Liver (tissue), 9 donors: ENCODE measurements around the gene SESN1. TPM values are rescaled to one million over a fixed set of nuclear protein-coding genes. Genes with fewer than 3 reads are reported as not detected.

Source experiments
- DNase-seq: peaks from one replicate; pipeline ENCODE4 v3.0.0-alpha.2; 2017; ENCODE audit warnings: low spot score
- H3K27ac ChIP-seq, 2 donors: one replicate each; pipeline ENCODE4 v1.7.0; 2013; ENCODE audit warnings: inconsistent platforms in 2 of 2, low read length in 2 of 2, control low read depth in 1 of 2, low read depth in 1 of 2, mild to moderate bottlenecking in 1 of 2
- H3K27me3 ChIP-seq, 4 donors: one replicate each; pipeline versions ENCODE4 v1.6.1 to v1.7.0; 2013; ENCODE audit warnings: low read length in 3 of 4, inconsistent platforms in 1 of 4, mild to moderate bottlenecking in 1 of 4, moderate library complexity in 1 of 4; ENCODE audit not compliant: control insufficient read depth in 4 of 4, insufficient read depth in 4 of 4
- H3K36me3 ChIP-seq, 4 donors: one replicate each; pipeline versions ENCODE4 v1.6.1 to v1.7.0; 2013; ENCODE audit warnings: low read length in 3 of 4, mild to moderate bottlenecking in 3 of 4, low read depth in 1 of 4, moderate library complexity in 1 of 4; ENCODE audit not compliant: control insufficient read depth in 4 of 4, insufficient read depth in 3 of 4
- H3K4me1 ChIP-seq, 4 donors: one replicate each; pipeline versions ENCODE4 v1.6.1 to v1.7.0; 2013; ENCODE audit warnings: low read length in 3 of 4, mild to moderate bottlenecking in 3 of 4, moderate library complexity in 1 of 4; ENCODE audit not compliant: control insufficient read depth in 4 of 4, insufficient read depth in 4 of 4
- H3K4me3 ChIP-seq, 3 donors: one replicate each; pipeline versions ENCODE4 v1.6.1 to v1.7.0; 2013; ENCODE audit warnings: low read length in 3 of 3, control low read depth in 1 of 3, low read depth in 1 of 3, mild to moderate bottlenecking in 1 of 3
- H3K9ac ChIP-seq, 2 donors: one replicate each; pipeline ENCODE4 v1.7.0; 2013; ENCODE audit warnings: low read length in 2 of 2, mild to moderate bottlenecking in 2 of 2, moderate library complexity in 2 of 2, control low read depth in 1 of 2, low read depth in 1 of 2
- H3K9me3 ChIP-seq, 4 donors: one replicate each; pipeline versions ENCODE4 v1.6.1 to v1.7.0; 2013; ENCODE audit warnings: low read length in 3 of 4; ENCODE audit not compliant: control insufficient read depth in 4 of 4
- EGR1 ChIP-seq, 2 donors: IDR thresholded peaks; 2 replicates each; pipeline ENCODE4 v1.6.1; 2016 to 2018; ENCODE audit warnings: antibody characterized with exemption in 2 of 2, low read depth in 2 of 2
- FOXA1 ChIP-seq: IDR thresholded peaks from 2 replicates; pipeline ENCODE4 v1.6.1; 2016; ENCODE audit warnings: antibody characterized with exemption
- FOXA2 ChIP-seq: IDR thresholded peaks from 2 replicates; pipeline ENCODE4 v1.6.1; 2016; ENCODE audit warnings: antibody characterized with exemption
- GABPA ChIP-seq, 2 donors: IDR thresholded peaks in 1 of 2; conservative IDR thresholded peaks in 1 of 2; 2 replicates each; pipeline ENCODE4 v1.6.1; 2016; ENCODE audit warnings: antibody characterized with exemption in 2 of 2, mild to moderate bottlenecking in 1 of 2, moderate library complexity in 1 of 2
- HNF4A ChIP-seq, 2 donors: conservative IDR thresholded peaks; 2 replicates each; pipeline ENCODE4 v1.6.1; 2016; ENCODE audit warnings: antibody characterized with exemption in 2 of 2, mild to moderate bottlenecking in 2 of 2
- HNF4G ChIP-seq: IDR thresholded peaks from 2 replicates; pipeline ENCODE4 v1.6.1; 2016; ENCODE audit warnings: antibody characterized with exemption
- JUND ChIP-seq, 2 donors: IDR thresholded peaks; 2 replicates each; pipeline ENCODE4 v1.6.1; 2016; ENCODE audit warnings: antibody characterized with exemption in 2 of 2
- MAX ChIP-seq: IDR thresholded peaks from 2 replicates; pipeline ENCODE4 v1.6.1; 2016; ENCODE audit warnings: antibody characterized with exemption
- NR2F2 ChIP-seq: IDR thresholded peaks from 2 replicates; pipeline ENCODE4 v1.6.1; 2016; ENCODE audit warnings: antibody characterized with exemption
- RAD21 ChIP-seq, 2 donors: IDR thresholded peaks; 2 replicates each; pipeline ENCODE4 v1.6.1; 2016; ENCODE audit warnings: antibody characterized with exemption in 2 of 2, mild to moderate bottlenecking in 2 of 2
- REST ChIP-seq: IDR thresholded peaks from 2 replicates; pipeline ENCODE4 v1.6.1; 2016; ENCODE audit warnings: antibody characterized with exemption, mild to moderate bottlenecking
- RXRA ChIP-seq, 2 donors: IDR thresholded peaks; 2 replicates each; pipeline ENCODE4 v1.6.1; 2017 to 2018; ENCODE audit warnings: antibody characterized with exemption in 2 of 2, mild to moderate bottlenecking in 1 of 2
- SP1 ChIP-seq: IDR thresholded peaks from 2 replicates; pipeline ENCODE4 v1.6.1; 2018; ENCODE audit warnings: antibody characterized with exemption, mild to moderate bottlenecking
- TAF1 ChIP-seq: conservative IDR thresholded peaks from 2 replicates; pipeline ENCODE4 v1.6.1; 2016; ENCODE audit warnings: antibody characterized with exemption, mild to moderate bottlenecking
- YY1 ChIP-seq: IDR thresholded peaks from 2 replicates; pipeline ENCODE4 v1.6.1; 2016; ENCODE audit warnings: antibody characterized with exemption, mild to moderate bottlenecking
- ZBTB33 ChIP-seq: IDR thresholded peaks from 2 replicates; pipeline ENCODE4 v1.6.1; 2016; ENCODE audit warnings: antibody characterized with exemption
- WGBS: extraction: QIAGEN DNeasy Blood & Tissue Kit; methylation state at CpG from one replicate; pipeline ENCODE4 v1.1.7; 2013; 5-methylcytosine and 5-hydroxymethylcytosine counted together
- polyA plus RNA-seq, 2 donors: library from polyadenylated mRNA; stranded (reverse) in 1 of 2; unstranded in 1 of 2; fragments of 200-250 nt in 1 of 2; fragments of >200 nt in 1 of 2; fragmentation: Nextera tagmentation in 1 of 2; extraction: Ambion mirVana in 1 of 2; gene quantifications; one replicate each; pipeline versions ENCODE4 v1.2.1 to v1.2.3, GENCODE V29; 2013 to 2015
- total RNA-seq, 2 donors: library from RNA; depleted of rRNA; stranded (reverse); fragments of >200 nt; gene quantifications; one replicate each; pipeline ENCODE4 v1.2.3, GENCODE V29; 2014
- TF ChIP-seq, protein P1 (sequence below): IDR thresholded peaks from 2 replicates; pipeline ENCODE4 v1.6.1; 2016; ENCODE audit warnings: antibody characterized with exemption
- TF ChIP-seq, protein P2 (sequence below): fragments of 150-350 bp; IDR thresholded peaks from 2 replicates; pipeline ENCODE4 v1.5.1; 2017; ENCODE audit warnings: improper control_type of control experiment, low read depth, low read length; ENCODE audit not compliant: missing input control
- donor health status: healthy.
- donor health status: healthy.
- donor health status: healthy.
- donor health status: healthy.
- donor health status: healthy.

The SESN1 gene
- total and polyA plus RNA-seq, 4 donors: 6.2 to 17.0 (median 11.0) TPM

- H3K4me3 ChIP-seq: no peak overlapping the region
- H3K27ac ChIP-seq: no peak overlapping the region
- TF ChIP-seq, protein P1, sequence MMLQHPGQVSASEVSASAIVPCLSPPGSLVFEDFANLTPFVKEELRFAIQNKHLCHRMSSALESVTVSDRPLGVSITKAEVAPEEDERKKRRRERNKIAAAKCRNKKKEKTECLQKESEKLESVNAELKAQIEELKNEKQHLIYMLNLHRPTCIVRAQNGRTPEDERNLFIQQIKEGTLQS: no peak
- TF ChIP-seq RXRA (IDR thresholded peaks at IDR 0.05) (no peak), JUND (IDR thresholded peaks at IDR 0.05) (no peak), SP1 (no peak), FOXA2 (no peak), GABPA (IDR thresholded peaks at IDR 0.05 in 1 of 2, conservative IDR thresholded peaks at IDR 0.05 in 1 of 2) (no peak), HNF4A (conservative IDR thresholded peaks at IDR 0.05) (no peak), MAX (no peak), EGR1 (IDR thresholded peaks at IDR 0.05; ENCODE audit: low read depth in 2 of 2) (no peak), TAF1 (no peak), NR2F2 (no peak), FOXA1 (no peak), YY1 (no peak)
- TF ChIP-seq, protein P2, sequence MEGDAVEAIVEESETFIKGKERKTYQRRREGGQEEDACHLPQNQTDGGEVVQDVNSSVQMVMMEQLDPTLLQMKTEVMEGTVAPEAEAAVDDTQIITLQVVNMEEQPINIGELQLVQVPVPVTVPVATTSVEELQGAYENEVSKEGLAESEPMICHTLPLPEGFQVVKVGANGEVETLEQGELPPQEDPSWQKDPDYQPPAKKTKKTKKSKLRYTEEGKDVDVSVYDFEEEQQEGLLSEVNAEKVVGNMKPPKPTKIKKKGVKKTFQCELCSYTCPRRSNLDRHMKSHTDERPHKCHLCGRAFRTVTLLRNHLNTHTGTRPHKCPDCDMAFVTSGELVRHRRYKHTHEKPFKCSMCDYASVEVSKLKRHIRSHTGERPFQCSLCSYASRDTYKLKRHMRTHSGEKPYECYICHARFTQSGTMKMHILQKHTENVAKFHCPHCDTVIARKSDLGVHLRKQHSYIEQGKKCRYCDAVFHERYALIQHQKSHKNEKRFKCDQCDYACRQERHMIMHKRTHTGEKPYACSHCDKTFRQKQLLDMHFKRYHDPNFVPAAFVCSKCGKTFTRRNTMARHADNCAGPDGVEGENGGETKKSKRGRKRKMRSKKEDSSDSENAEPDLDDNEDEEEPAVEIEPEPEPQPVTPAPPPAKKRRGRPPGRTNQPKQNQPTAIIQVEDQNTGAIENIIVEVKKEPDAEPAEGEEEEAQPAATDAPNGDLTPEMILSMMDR: no peak
- no peaks in the 10 kb centered on the region for H3K27me3 ChIP-seq
- H3K9me3 ChIP-seq: no peaks in the 10 kb centered on the region
- peaks cover 0 to 4% (median 2%) of the 10 kb centered on the region in 4 donors for H3K4me1 ChIP-seq
- WGBS: 81% methylated on average over 4 of the region's 4 CpGs
- no peak overlapping the region for H3K9ac ChIP-seq
- no peaks in the 10 kb centered on the region for H3K36me3 ChIP-seq
- no peak for DNase-seq
Observed at GRCh38 chr6:109052852-109053251, 41.8 kb downstream of the SESN1 start.

DNA sequence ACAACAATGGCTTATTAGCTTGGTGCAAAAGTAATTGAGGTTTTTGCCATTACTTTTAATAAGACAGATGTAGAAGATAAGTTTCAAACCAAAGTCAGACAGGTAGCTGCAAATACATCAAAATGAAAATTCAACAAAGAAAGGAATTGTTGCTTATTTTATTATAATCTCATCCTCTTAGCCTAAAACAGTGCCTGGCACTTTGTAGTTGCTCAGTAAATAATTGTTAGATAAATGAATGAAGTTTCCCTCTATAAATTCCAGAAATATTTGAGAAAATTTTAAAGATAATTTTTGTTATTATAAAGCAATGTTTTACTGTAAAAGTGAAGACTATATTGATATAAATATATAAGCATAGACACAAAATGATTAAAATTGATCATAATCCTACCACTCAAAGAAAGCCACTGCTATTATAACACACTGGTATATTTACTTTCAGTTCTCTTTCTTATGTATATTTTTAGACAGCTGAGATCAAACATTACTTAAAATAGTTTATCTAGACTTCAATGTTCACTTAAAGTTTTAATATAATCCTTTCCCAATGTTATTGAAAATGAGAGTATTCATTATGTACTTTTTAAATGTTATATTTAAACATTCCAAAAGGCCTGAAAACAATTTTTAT lies 42.5 kb downstream of the SESN1 start:
- no peak for DNase-seq
- Histone ChIP-seq H3K4me3 (no peak overlapping the region), H3K27ac (no peak overlapping the region), H3K27me3 (no peaks in the 10 kb centered on the region), H3K9me3 (no peaks in the 10 kb centered on the region), H3K9ac (no peak overlapping the region), H3K4me1 (peaks cover 0 to 4% (median 2%) of the 10 kb centered on the region in 4 donors), H3K36me3 (no peaks in the 10 kb centered on the region)
- TF ChIP-seq FOXA1 (no peak), NR2F2 (no peak), RXRA (IDR thresholded peaks at IDR 0.05) (no peak), MAX (no peak), GABPA (IDR thresholded peaks at IDR 0.05 in 1 of 2, conservative IDR thresholded peaks at IDR 0.05 in 1 of 2) (no peak), RAD21 (IDR thresholded peaks at IDR 0.05) (no peak), HNF4A (conservative IDR thresholded peaks at IDR 0.05) (no peak), SP1 (no peak), ZBTB33 (no peak), FOXA2 (no peak), YY1 (no peak), TAF1 (no peak), EGR1 (IDR thresholded peaks at IDR 0.05; ENCODE audit: low read depth in 2 of 2) (no peak), JUND (IDR thresholded peaks at IDR 0.05) (no peak), REST (no peak), HNF4G (no peak)
- TF ChIP-seq, protein P2: no peak
- TF ChIP-seq, protein P1: no peak
